ENCODE results near the gene THSD7B.

DNA sequence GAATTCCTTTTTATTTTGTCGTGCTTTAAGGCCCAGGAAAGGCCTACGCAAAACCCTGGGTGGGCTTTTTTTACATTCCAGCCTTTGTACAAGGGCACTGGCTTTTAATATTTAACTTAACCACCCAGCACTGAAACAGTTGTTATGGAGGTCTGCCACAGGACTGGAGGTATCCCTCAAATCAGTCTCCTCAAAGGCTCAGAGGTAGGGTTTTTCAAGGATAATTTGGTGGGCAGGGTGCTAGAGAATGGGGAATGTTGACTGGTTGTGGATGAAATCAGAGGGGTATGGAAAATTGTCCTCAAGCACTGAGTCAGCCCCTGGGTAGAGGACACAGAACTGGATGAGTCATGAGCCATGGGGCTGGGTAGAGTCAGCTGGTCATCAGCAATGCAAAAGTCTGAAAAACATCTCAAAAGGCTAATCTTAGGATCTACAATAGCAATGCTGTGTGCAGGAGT, 443.1 kb downstream of the THSD7B start:
- TF ChIP-seq BMI1 (IDR thresholded peaks at IDR 0.05; ENCODE audit: low read length) (no peak), FOXK2 (conservative IDR thresholded peaks at IDR 0.05 in 1 of 2, IDR thresholded peaks at IDR 0.05 in 1 of 2; ENCODE audit: low read depth in 2 of 2) (no peak), TEAD4 (IDR thresholded peaks at IDR 0.05; ENCODE audit: low read length) (no peak), TEAD4 (CRISPR knock-in tag; IDR thresholded peaks at IDR 0.05; ENCODE audit: borderline replicate concordance) (no peak), SMARCC2 (IDR thresholded peaks at IDR 0.05; ENCODE audit: low read depth) (no peak), MAZ (CRISPR knock-in tag; conservative IDR thresholded peaks at IDR 0.05 in 1 of 2, IDR thresholded peaks at IDR 0.05 in 1 of 2) (no peak), JUNB (CRISPR knock-in tag; conservative IDR thresholded peaks at IDR 0.05) (no peak), MCM5 (IDR thresholded peaks at IDR 0.05; ENCODE audit: low read depth) (no peak), TAF1 (IDR thresholded peaks at IDR 0.05; ENCODE audit: control insufficient read depth, extremely low read depth, insufficient read depth, low read length, severe bottlenecking) (no peak), DPF2 (IDR thresholded peaks at IDR 0.05) (no peak), NR4A1 (CRISPR knock-in tag; IDR thresholded peaks at IDR 0.05) (no peak), NR4A1 (tag; IDR thresholded peaks at IDR 0.05) (no peak), BDP1 (IDR thresholded peaks at IDR 0.05; ENCODE audit: insufficient read depth, insufficient read length) (no peak), SMAD4 (CRISPR knock-in tag; conservative IDR thresholded peaks at IDR 0.05) (no peak)
- TF ChIP-seq, protein P1, sequence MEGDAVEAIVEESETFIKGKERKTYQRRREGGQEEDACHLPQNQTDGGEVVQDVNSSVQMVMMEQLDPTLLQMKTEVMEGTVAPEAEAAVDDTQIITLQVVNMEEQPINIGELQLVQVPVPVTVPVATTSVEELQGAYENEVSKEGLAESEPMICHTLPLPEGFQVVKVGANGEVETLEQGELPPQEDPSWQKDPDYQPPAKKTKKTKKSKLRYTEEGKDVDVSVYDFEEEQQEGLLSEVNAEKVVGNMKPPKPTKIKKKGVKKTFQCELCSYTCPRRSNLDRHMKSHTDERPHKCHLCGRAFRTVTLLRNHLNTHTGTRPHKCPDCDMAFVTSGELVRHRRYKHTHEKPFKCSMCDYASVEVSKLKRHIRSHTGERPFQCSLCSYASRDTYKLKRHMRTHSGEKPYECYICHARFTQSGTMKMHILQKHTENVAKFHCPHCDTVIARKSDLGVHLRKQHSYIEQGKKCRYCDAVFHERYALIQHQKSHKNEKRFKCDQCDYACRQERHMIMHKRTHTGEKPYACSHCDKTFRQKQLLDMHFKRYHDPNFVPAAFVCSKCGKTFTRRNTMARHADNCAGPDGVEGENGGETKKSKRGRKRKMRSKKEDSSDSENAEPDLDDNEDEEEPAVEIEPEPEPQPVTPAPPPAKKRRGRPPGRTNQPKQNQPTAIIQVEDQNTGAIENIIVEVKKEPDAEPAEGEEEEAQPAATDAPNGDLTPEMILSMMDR (IDR thresholded peaks at IDR 0.05 in 2 of 3, conservative IDR thresholded peaks at IDR 0.05 in 1 of 3; ENCODE audit: insufficient read depth in 2 of 3, low read depth in 1 of 3, low read length in 3 of 3), result no peak
- TF ChIP-seq, protein P2, sequence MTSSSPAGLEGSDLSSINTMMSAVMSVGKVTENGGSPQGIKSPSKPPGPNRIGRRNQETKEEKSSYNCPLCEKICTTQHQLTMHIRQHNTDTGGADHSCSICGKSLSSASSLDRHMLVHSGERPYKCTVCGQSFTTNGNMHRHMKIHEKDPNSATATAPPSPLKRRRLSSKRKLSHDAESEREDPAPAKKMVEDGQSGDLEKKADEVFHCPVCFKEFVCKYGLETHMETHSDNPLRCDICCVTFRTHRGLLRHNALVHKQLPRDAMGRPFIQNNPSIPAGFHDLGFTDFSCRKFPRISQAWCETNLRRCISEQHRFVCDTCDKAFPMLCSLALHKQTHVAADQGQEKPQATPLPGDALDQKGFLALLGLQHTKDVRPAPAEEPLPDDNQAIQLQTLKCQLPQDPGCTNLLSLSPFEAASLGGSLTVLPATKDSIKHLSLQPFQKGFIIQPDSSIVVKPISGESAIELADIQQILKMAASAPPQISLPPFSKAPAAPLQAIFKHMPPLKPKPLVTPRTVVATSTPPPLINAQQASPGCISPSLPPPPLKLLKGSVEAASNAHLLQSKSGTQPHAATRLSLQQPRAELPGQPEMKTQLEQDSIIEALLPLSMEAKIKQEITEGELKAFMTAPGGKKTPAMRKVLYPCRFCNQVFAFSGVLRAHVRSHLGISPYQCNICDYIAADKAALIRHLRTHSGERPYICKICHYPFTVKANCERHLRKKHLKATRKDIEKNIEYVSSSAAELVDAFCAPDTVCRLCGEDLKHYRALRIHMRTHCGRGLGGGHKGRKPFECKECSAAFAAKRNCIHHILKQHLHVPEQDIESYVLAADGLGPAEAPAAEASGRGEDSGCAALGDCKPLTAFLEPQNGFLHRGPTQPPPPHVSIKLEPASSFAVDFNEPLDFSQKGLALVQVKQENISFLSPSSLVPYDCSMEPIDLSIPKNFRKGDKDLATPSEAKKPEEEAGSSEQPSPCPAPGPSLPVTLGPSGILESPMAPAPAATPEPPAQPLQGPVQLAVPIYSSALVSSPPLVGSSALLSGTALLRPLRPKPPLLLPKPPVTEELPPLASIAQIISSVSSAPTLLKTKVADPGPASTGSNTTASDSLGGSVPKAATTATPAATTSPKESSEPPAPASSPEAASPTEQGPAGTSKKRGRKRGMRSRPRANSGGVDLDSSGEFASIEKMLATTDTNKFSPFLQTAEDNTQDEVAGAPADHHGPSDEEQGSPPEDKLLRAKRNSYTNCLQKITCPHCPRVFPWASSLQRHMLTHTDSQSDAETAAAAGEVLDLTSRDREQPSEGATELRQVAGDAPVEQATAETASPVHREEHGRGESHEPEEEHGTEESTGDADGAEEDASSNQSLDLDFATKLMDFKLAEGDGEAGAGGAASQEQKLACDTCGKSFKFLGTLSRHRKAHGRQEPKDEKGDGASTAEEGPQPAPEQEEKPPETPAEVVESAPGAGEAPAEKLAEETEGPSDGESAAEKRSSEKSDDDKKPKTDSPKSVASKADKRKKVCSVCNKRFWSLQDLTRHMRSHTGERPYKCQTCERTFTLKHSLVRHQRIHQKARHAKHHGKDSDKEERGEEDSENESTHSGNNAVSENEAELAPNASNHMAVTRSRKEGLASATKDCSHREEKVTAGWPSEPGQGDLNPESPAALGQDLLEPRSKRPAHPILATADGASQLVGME (CRISPR knock-in tag; IDR thresholded peaks at IDR 0.05), result no peak

Measured in K562 (cell line).